ENCODE results near the gene STK38L.

The STK38L gene

GRCh38 chr12:27367078-27367477, 123.0 kb downstream of the STK38L start:
- Mint-ChIP-seq H3K36me3 (ENCODE audit: low read depth) (no peaks in the 10 kb centered on the region), H3K4me3 (no peak overlapping the region), H3K27me3 (ENCODE audit: low read depth) (peaks cover 4% of the 10 kb centered on the region), H3K27ac (no peak overlapping the region), H3K9me3 (no peaks in the 10 kb centered on the region), H3K4me1 (no peaks in the 10 kb centered on the region)
- no peak for TF ChIP-seq CTCF (IDR thresholded peaks at IDR 0.05; ENCODE audit: unreplicated experiment in 3 of 3)

Data from nephron (organoid).